ENCODE data around the gene LAMC2.

LAMC2 gene

GRCh38 chr1:183152180-183152579 is 33.9 kb upstream of the LAMC2 start:
- TF ChIP-seq CTCF (IDR thresholded peaks at IDR 0.05; ENCODE audit: low read depth, low read length), result no peak
- no peak overlapping the region for H3K4me3 ChIP-seq (ENCODE audit: low read depth, low read length)
- in situ Hi-C loops (cut with HindIII; ENCODE audit: low sequenced_read_pairs), result no loop called here
- no peak for DNase-seq (ENCODE audit: low read depth, low spot score)

GRCh38 chr1:183155939-183156338 is 30.1 kb upstream of the LAMC2 start:
- no peak overlapping the region for H3K4me3 ChIP-seq (ENCODE audit: low read depth, low read length)
- TF ChIP-seq CTCF (IDR thresholded peaks at IDR 0.05; ENCODE audit: low read depth, low read length), result no peak
- no peak for DNase-seq (ENCODE audit: low read depth, low spot score)
- in situ Hi-C loops (cut with HindIII; ENCODE audit: low sequenced_read_pairs), result no loop called here

GRCh38 chr1:183159960-183160359 is 26.1 kb upstream of the LAMC2 start:
- TF ChIP-seq CTCF (IDR thresholded peaks at IDR 0.05; ENCODE audit: low read depth, low read length), result no peak
- in situ Hi-C loops (cut with HindIII; ENCODE audit: low sequenced_read_pairs), result no loop called here
- H3K4me3 ChIP-seq (ENCODE audit: low read depth, low read length), result no peak overlapping the region
- DNase-seq (ENCODE audit: low read depth, low spot score), result peak; percentile 30

- H3K4me3 ChIP-seq (ENCODE audit: low read depth, low read length), result no peak overlapping the region
- no peak for DNase-seq (ENCODE audit: low read depth, low spot score)
- in situ Hi-C loops (cut with HindIII; ENCODE audit: low sequenced_read_pairs), result no loop called here
- TF ChIP-seq CTCF (IDR thresholded peaks at IDR 0.05; ENCODE audit: low read depth, low read length), result no peak
Measured at GRCh38 chr1:183161391-183161790, 24.7 kb upstream of the LAMC2 start.

- no peak overlapping the region for H3K4me3 ChIP-seq (ENCODE audit: low read depth, low read length)
- in situ Hi-C loops (cut with HindIII; ENCODE audit: low sequenced_read_pairs), result no loop called here
- no peak for TF ChIP-seq CTCF (IDR thresholded peaks at IDR 0.05; ENCODE audit: low read depth, low read length)
- peak; percentile 81 for DNase-seq (ENCODE audit: low read depth, low spot score)
Measured at GRCh38 chr1:183163316-183163715, 22.7 kb upstream of the LAMC2 start.

- in situ Hi-C loops (cut with HindIII; ENCODE audit: low sequenced_read_pairs), result no loop called here
- no peak for TF ChIP-seq CTCF (IDR thresholded peaks at IDR 0.05; ENCODE audit: low read depth, low read length)
- H3K4me3 ChIP-seq (ENCODE audit: low read depth, low read length), result no peak overlapping the region
- peak; percentile 65 for DNase-seq (ENCODE audit: low read depth, low spot score)
Measured at GRCh38 chr1:183164340-183164739, 21.7 kb upstream of the LAMC2 start.

- no peak overlapping the region for H3K4me3 ChIP-seq (ENCODE audit: low read depth, low read length)
- no peak for DNase-seq (ENCODE audit: low read depth, low spot score)
- no peak for TF ChIP-seq CTCF (IDR thresholded peaks at IDR 0.05; ENCODE audit: low read depth, low read length)
- in situ Hi-C loops (cut with HindIII; ENCODE audit: low sequenced_read_pairs), result no loop called here
Measured at GRCh38 chr1:183164963-183165362, 21.1 kb upstream of the LAMC2 start.

Measured in astrocyte of the spinal cord (primary cell).